HCT116 (cell line): Measurements from ENCODE around the gene PAPOLB. TPM values are rescaled to one million over a fixed set of nuclear protein-coding genes. Genes with fewer than 3 reads are reported as not detected.

ENCODE experiments used
- ATAC-seq: fragments of 200-7000 bp; cut with Tn5 transposase; 2 replicates; pipeline ENCODE4 v1.9.1; 2020; ENCODE audit warnings: mild to moderate bottlenecking, moderate library complexity
- BruUV-seq: library from RNA; stranded (reverse); fragments of 400-500 nt; replicated peaks from 2 replicates; lab custom pipeline; 2021; lab: Mats Ljungman, UMichigan
- CTCF ChIA-PET: fragments of 300-600 bp; sonication (Branson Sonifier 250); formaldehyde crosslinking; loops from one replicate; lab custom pipeline; 2021; ENCODE audit warnings: antibody characterized with exemption; lab: Charles Lee
- POLR2A ChIA-PET: fragments of 300-600, 350-600 bp; sonication (Branson Sonifier 250); formaldehyde crosslinking; loops from one replicate; lab custom pipeline; 2021; ENCODE audit warnings: antibody characterized with exemption; lab: Charles Lee
- RAD21 ChIA-PET, 2 experiments: fragments of 300-600 bp; sonication (Branson Sonifier 250); formaldehyde crosslinking; loops; one replicate each; lab custom pipeline; 2023; ENCODE audit warnings: low total read pairs in 2 of 2; ENCODE audit not compliant: uncharacterized antibody in 2 of 2, unreplicated experiment in 2 of 2, low non-redundant PET in 1 of 2; lab: Charles Lee
- DNase-seq: peaks from one replicate; pipeline ENCODE4 v3.0.0-alpha.2; 2010; ENCODE audit warnings: low read depth, low spot score
- H2AFZ ChIP-seq: fragments of 200-600 bp; shearing (Covaris generic), sonication (generic); 2 replicates; pipeline ENCODE4 v1.6.1; 2017; ENCODE audit warnings: low read depth, mixed run types, mixed read lengths, antibody characterized with exemption, low read length; ENCODE audit not compliant: poor library complexity, severe bottlenecking
- H3K27ac ChIP-seq: 2 replicates; pipeline ENCODE4 v1.5.1; 2012; ENCODE audit warnings: low read depth, low read length
- H3K27me3 ChIP-seq: fragments of 200-600 bp; sonication (generic); 2 replicates; pipeline ENCODE4 v1.6.1; 2016; ENCODE audit warnings: mixed run types, low read length, mixed read lengths; ENCODE audit not compliant: insufficient read depth
- H3K36me3 ChIP-seq, 2 experiments: fragments of 200-500 bp in 1 of 2; fragments of 200-600 bp in 1 of 2; sonication (Bioruptor generic) in 1 of 2; sonication (generic) in 1 of 2; 2 replicates each; pipeline versions ENCODE4 v1.5.1 to v1.6.1; 2014 to 2016; ENCODE audit warnings: low read length in 2 of 2, inconsistent platforms in 1 of 2, mixed read lengths in 1 of 2, mixed run types in 1 of 2; ENCODE audit not compliant: insufficient read depth in 2 of 2, control insufficient read depth in 1 of 2
- H3K4me1 ChIP-seq, 2 experiments: fragments of 200-600 bp in 1 of 2; sonication (generic) in 1 of 2; 2 replicates each; pipeline versions ENCODE4 v1.5.1 to v1.6.1; 2012 to 2017; ENCODE audit warnings: low read length in 2 of 2, inconsistent platforms in 1 of 2, mild to moderate bottlenecking in 1 of 2, mixed read lengths in 1 of 2, mixed run types in 1 of 2, moderate library complexity in 1 of 2; ENCODE audit not compliant: insufficient read depth in 2 of 2, control insufficient read depth in 1 of 2
- H3K4me2 ChIP-seq: fragments of 200-600 bp; sonication (generic); 2 replicates; pipeline ENCODE4 v1.6.1; 2017; ENCODE audit warnings: mixed run types, low read length, mixed read lengths
- H3K4me3 ChIP-seq, 2 experiments: fragments of 200-600 bp in 1 of 2; sonication (generic) in 1 of 2; replicated peaks in 1 of 2; 2 replicates each; pipeline ENCODE4 v1.5.1; 2011 to 2016; ENCODE audit warnings: low read length in 2 of 2, control low read depth in 1 of 2, low read depth in 1 of 2, mild to moderate bottlenecking in 1 of 2, mixed read lengths in 1 of 2, mixed run types in 1 of 2
- H3K79me2 ChIP-seq: fragments of 200-600 bp; sonication (generic); 2 replicates; pipeline ENCODE4 v1.6.1; 2017; ENCODE audit warnings: mild to moderate bottlenecking, mixed run types, low read length, moderate library complexity, mixed read lengths; ENCODE audit not compliant: insufficient read depth
- H3K9ac ChIP-seq: fragments of 200-600 bp; sonication (generic); 2 replicates; pipeline ENCODE4 v1.6.1; 2016; ENCODE audit warnings: low read length, mixed read lengths
- H3K9me2 ChIP-seq: fragments of 200-600 bp; sonication (generic), shearing (Covaris generic); 2 replicates; pipeline ENCODE4 v1.6.1; 2017; ENCODE audit warnings: mixed run types, mild to moderate bottlenecking, moderate library complexity; ENCODE audit not compliant: insufficient read depth
- H3K9me3 ChIP-seq, 2 experiments: fragments of 200-500 bp in 1 of 2; fragments of 200-600 bp in 1 of 2; sonication (Bioruptor generic) in 1 of 2; sonication (generic) in 1 of 2; 2 replicates each; pipeline ENCODE4 v1.6.1; 2014 to 2017; ENCODE audit warnings: low read length in 2 of 2, mixed read lengths in 2 of 2, inconsistent platforms in 1 of 2, low read depth in 1 of 2, mild to moderate bottlenecking in 1 of 2, mixed run types in 1 of 2, moderate library complexity in 1 of 2; ENCODE audit not compliant: control insufficient read depth in 1 of 2, insufficient read depth in 1 of 2
- H4K20me1 ChIP-seq: fragments of 200-600 bp; sonication (generic), shearing (Covaris generic); 2 replicates; pipeline ENCODE4 v1.6.1; 2017; ENCODE audit warnings: mixed run types, mild to moderate bottlenecking, moderate library complexity; ENCODE audit not compliant: insufficient read depth
- CEBPB ChIP-seq: IDR thresholded peaks from 2 replicates; pipeline ENCODE4 v1.6.1; 2012; ENCODE audit warnings: low read depth
- EGR1 ChIP-seq: IDR thresholded peaks from 2 replicates; pipeline ENCODE4 v1.6.1; 2012; ENCODE audit warnings: low read depth
- ELF1 ChIP-seq: IDR thresholded peaks from 2 replicates; pipeline ENCODE4 v1.6.1; 2012; ENCODE audit warnings: low read depth, borderline replicate concordance
- EZH2 ChIP-seq: fragments of 200-600 bp; sonication (generic); IDR thresholded peaks from 2 replicates; pipeline ENCODE4 v1.6.1; 2017; ENCODE audit warnings: antibody characterized with exemption, mixed run types
- JUND ChIP-seq: IDR thresholded peaks from 2 replicates; pipeline ENCODE4 v1.6.1; 2012
- POLR2A ChIP-seq: IDR thresholded peaks from 2 replicates; pipeline ENCODE4 v1.7.0; 2011; ENCODE audit warnings: borderline replicate concordance; ENCODE audit not compliant: insufficient read depth, insufficient read length; ENCODE audit errors: extremely low read depth
- SP1 ChIP-seq: IDR thresholded peaks from 2 replicates; pipeline ENCODE4 v1.6.1; 2012; ENCODE audit warnings: low read depth
- TCF7L2 ChIP-seq: IDR thresholded peaks from 2 replicates; pipeline ENCODE4 v1.7.0; 2011; ENCODE audit warnings: borderline replicate concordance, inconsistent platforms; ENCODE audit not compliant: insufficient read depth, insufficient read length; ENCODE audit errors: extremely low read depth
- ZFX ChIP-seq: fragments of 450-650 bp; IDR thresholded peaks from 2 replicates; pipeline ENCODE4 v1.6.1; 2017
- intact Hi-C: fragments of 100-400 bp; cut with micrococcal nuclease; formaldehyde crosslinking; loops from 2 replicates; pipeline ENCODE4 v1.10.0; 2022
- total RNA-seq: library from RNA; stranded (reverse); gene quantifications from one replicate; pipeline ENCODE4 v1.2.1, GENCODE V29; 2021; ENCODE audit not compliant: unreplicated experiment
- TF ChIP-seq, protein P1 (sequence below): IDR thresholded peaks from 2 replicates; pipeline ENCODE4 v1.6.1; 2012

The PAPOLB gene
- total RNA-seq, 1 experiment from 2014 or later = 0.20 TPM

- DNase-seq (no peak), ATAC-seq (no peak)
- H3K27ac ChIP-seq = no peak overlapping the region
- H2AFZ ChIP-seq = no peak overlapping the region
- TF ChIP-seq TCF7L2 (no peak), JUND (no peak), ZFX (no peak), EGR1 (no peak), EZH2 (no peak), ELF1 (no peak), POLR2A (no peak), CEBPB (no peak), SP1 (no peak)
- TF ChIP-seq, protein P1, sequence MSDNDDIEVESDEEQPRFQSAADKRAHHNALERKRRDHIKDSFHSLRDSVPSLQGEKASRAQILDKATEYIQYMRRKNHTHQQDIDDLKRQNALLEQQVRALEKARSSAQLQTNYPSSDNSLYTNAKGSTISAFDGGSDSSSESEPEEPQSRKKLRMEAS = no peak
- H3K4me1 ChIP-seq = no peaks in the 10 kb centered on the region
- no peak overlapping the region for H3K4me3 ChIP-seq
- CTCF ChIA-PET = no interaction called here
- BruUV-seq = no TSS peak
- RAD21 ChIA-PET = no interaction called here
- no peaks in the 10 kb centered on the region for H3K27me3 ChIP-seq
- H3K9me2 ChIP-seq = no peaks in the 10 kb centered on the region
- POLR2A ChIA-PET = no interaction called here
- H3K9ac ChIP-seq = no peak overlapping the region
- no peaks in the 10 kb centered on the region for H3K79me2 ChIP-seq
- H4K20me1 ChIP-seq = no peaks in the 10 kb centered on the region
- no peaks in the 10 kb centered on the region for H3K36me3 ChIP-seq
- intact Hi-C loops = no loop called here
- H3K9me3 ChIP-seq = no peaks in the 10 kb centered on the region
- no peak overlapping the region for H3K4me2 ChIP-seq
Measured at GRCh38 chr7:4837803-4838625, 23.8 kb downstream of the PAPOLB start.
